Cardiac septum (tissue), 1 donor: Measurements from ENCODE around the gene BTRC. TPM values are rescaled to one million over a fixed set of nuclear protein-coding genes. Genes with fewer than 3 reads are reported as not detected.
"Not testable (repeated sequence)": the region's sequence is repeated elsewhere in the genome, so short reads cannot be mapped to it uniquely, and the experiment has no call there.

Source experiments
- DNase-seq: peaks from one replicate; pipeline ENCODE4 v3.0.0-alpha.2; 2020; ENCODE audit warnings: low spot score
- intact Hi-C: fragments of 100-400 bp; cut with DNase I; formaldehyde crosslinking; loops from one replicate; pipeline ENCODE4 v1.14.0; 2022
- total RNA-seq: library from RNA; stranded (reverse); fragmentation: NEBNext Ultra II Directional; extraction: Animal tissue kit (Norgen Biotek cat#: 25700); gene quantifications from one replicate; pipeline ENCODE4 v1.2.1, GENCODE V29; 2021
- donor health status: DM: no; HTN: no; CAD: no.

Gene BTRC
- total RNA-seq, 1 donor from 2014 or later: 34.7 TPM

DNA sequence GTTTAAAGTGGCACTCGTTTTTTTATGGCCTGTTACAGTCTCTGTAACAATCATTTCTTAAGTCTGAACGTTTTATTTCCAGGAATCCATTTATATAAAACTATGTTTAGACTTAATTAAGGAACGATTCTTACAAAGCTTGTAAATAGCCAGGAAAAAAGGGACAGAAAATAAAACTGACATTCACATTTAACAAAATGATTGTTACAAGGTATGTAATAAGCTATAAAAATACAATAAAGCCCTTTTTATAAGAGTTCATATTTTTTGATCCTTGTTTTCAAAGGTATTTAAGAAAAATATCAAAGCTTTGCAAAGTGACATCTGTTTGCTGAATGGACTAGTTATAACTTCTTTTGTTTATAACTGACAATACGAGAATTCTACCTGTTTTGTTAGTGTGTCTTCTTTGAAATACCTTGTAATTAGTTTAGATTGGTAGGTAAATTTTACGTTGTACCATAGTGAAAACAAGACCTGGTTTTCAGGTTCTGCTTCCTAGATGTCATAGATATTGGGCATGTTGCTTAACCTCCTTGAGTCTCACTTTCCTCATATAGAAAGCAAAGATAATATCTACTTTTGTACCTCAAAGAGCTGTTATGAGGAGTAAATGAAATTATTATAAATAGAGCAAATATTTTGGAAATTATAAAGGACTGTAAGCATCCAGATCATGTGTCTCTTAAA is 25.8 kb downstream of the BTRC start:
- intact Hi-C loops: no loop called here
- DNase-seq: no peak

DNA sequence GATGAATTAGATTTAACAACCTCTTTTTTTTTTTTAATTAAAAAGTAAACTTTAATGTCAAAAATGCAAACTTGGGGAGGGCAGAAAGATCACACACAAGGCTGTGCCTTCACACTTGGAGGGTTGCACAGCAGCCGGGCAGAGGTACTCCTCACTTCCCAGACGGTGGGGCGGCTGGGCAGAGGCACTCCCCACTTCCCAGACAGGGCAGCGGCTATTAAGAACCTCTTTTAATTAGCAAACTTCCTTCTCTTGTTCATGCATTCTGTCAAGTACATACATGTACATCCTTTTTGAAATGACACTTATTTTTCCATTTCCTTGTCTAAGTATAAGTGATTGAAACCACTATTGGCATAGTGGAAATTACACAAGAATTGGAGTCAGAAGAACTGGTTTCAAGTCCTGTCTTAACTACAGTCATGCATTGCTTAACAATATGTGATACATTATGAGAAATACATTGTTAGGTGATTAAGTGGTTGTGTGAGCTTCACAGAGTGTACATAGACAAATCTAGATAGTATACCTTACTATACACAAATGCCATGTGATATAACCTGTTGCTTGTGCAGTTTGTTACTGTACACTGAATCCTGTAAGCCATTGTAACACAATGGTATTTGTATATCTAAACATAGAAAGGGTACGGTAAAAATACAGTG is 26.5 kb downstream of the BTRC start:
- DNase-seq: no peak
- intact Hi-C loops: no loop called here

DNA sequence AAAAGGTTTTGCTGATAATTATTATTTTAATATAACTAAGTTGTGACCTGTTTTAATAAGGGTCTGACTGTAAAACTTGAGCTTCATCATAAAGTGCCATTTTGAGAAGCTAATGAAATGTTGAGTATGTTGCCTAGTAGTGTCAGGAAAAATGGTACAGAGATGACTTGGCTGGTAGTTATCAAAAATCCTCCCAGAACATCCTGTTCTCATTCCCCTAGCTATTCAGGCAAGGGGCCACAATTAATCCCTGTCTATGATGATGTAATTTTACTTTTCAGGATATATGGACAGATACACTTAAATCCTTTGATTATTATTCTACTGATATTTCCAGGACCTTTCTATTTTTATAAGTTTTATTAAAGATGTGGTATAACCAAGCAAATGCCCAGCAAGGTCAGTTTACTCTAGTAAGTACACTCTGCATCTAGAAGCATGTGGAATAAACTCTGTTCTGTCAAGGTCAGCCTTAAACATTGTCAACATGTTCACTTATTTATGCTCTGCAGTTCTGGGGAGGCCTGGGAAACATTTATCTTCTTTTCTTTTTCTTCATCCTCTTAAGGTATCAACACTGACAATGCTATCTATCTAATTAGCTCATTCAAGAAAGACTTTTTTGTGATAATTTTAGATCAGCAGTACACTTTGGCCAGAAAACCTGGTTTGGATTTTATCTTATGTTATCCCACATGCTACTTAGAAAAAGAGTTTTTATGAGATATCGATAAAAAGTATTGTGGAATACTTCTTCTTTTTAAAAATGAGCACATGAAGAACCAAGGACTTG is 32.1 kb downstream of the BTRC start:
- intact Hi-C loops: no loop called here
- DNase-seq: no peak

GRCh38 chr10:101386659-101387259 is 32.8 kb downstream of the BTRC start:
- no peak for DNase-seq
- intact Hi-C loops: no loop called here

DNA sequence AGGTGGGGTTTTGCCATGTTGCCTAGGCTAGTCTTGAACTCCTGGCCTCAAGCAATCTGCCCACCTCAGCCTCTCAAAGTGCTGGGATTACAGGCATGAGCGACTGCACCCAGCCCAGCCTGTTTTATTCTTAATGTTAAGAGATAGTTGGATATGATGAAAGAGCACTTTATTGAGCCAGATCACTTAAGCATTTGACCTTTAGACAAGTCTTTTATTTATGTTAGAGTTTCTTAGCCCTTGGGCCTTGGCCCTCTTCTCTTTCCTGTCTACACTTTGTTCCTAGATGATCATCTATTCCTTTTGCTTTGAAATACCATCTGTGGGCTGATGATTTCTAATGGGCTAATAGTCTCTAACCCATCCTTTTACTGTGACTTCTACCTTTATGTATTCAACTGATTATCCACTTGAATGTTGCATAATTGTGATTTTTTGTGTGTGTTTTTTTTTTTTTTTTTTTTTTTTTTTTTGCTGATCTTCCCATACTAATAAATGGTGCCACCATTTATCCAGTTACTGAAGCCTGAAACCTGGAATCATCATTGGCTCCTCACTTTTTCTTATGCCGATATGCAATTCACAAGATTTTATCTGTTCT is 34.8 kb downstream of the BTRC start:
- intact Hi-C loops: no loop called here
- DNase-seq: no peak

- DNase-seq, intact Hi-C loops: not testable (repeated sequence)
Observed at GRCh38 chr10:101389532-101389931, 35.6 kb downstream of the BTRC start.

DNA sequence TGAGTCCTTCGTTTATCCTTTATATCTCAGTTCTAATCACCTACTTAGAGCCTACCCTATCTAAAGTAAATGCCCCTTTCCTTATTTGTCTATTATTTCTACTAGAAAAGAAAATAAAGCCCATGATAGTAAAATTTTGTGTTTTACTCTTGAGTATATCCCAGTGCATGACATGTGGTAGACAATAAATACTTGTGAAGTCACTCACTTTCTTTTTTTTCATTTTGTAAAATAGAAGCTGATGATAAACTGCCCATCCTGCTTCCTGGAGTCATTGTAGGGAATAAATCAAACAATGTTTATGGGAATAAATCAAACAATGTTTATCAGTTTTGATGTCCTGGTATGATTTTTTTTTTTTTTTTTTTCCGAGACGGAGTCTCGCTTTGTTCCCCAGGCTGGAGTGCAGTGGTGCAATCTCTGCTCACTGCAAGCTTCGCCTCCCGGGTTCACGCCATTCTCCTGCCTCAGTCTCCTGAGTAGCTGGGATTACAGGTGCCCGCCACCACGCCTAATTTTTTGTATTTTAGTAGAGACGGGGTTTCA is 36.1 kb downstream of the BTRC start:
- DNase-seq: no peak
- intact Hi-C loops: no loop called here

DNA sequence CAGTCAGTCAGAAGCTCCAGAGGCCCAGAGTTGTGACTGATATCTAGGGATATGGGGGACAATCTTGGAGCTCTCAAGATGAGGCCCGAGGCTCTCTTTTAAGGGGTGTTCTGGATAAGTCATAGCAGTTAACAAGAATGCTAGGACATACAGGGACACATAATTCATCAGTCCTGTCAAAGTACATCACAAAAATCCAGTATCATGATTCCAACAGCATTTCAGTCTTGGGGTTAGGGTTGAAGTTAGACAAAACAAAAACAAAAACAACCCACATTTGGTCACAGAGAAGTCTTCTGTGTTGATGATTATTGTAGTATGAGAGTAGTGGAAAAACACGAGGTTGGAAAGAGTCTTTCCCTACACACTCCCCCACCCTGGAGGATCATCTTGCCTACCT is 39.4 kb downstream of the BTRC start:
- no peak for DNase-seq
- intact Hi-C loops: no loop called here

DNA sequence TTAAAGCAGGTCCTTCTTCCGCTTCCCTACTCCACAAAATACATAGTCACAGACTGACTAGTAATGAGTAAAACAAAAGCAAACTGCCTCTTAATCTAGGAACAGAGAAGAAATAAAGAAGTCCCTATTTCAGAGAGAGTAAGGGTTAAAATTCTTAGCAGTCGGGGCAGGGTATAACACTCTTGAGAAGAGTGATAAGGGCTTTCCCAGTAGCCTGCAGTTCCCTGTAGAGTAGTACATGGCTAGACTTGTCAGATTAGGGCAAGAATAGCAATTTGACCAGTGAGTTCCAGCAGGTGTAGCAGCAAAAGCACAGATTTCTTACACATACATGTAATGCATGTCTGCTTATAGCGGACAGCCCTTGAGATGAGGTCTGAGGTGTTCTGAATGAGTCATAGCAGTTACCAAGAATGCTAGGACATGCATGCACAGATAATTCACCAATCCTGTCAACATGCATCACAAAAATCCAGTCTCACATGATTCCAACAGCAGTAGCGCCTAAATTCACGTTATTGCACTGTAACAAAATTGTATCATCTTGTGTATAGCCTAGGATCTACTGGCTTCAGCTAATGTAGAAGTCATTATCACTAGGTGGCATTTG is 40.7 kb downstream of the BTRC start:
- intact Hi-C loops: no loop called here
- no peak for DNase-seq

- DNase-seq: no peak
Observed at GRCh38 chr10:101397140-101397539, 43.2 kb downstream of the BTRC start.

DNA sequence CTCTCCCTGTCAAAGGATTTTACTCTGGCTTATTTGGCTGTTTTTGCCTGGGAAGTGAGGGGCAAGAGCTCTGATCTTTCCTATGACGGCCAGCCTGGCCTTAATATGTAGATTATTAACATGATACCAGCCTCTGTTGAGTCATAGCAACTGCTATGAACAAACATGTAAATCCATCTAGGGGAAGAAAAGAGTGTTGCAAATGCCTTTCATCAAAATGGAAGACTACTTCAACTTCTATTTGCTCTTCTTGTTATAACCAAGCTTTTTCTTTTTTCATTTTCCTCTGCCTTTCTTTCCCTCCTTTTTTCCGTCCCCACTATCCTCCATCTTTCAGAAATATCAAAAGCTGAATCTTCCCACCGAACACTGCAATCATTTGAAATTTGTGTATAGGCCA is 46.6 kb downstream of the BTRC start:
- intact Hi-C loops: no loop called here
- DNase-seq: no peak

More at GRCh38 chr10:101397140-101397539, 43.2 kb downstream of the BTRC start:
- intact Hi-C loops: no loop called here

- intact Hi-C loops: no loop called here
- DNase-seq: no peak
Observed at GRCh38 chr10:101402711-101403110, 48.7 kb downstream of the BTRC start.

DNA sequence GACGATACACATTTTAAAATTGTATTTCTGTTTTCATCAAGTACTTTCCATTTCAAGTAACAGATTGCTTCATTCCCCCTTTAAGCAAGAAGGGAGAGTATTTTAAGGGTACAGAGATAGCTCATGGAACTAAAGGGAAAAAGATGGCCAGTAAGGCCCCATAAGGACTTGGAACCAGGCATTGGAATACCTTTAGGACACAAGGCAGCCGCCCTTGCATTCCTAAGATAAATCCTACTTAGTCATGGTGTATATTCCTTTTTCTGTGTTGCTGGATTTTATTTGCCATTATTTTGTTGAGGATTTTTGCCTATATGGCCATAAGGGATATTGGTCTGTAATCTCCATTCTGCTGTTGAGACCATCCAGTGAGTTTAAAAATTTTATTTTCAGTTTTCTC is 49.2 kb downstream of the BTRC start:
- intact Hi-C loops: no loop called here
- no peak for DNase-seq

DNA sequence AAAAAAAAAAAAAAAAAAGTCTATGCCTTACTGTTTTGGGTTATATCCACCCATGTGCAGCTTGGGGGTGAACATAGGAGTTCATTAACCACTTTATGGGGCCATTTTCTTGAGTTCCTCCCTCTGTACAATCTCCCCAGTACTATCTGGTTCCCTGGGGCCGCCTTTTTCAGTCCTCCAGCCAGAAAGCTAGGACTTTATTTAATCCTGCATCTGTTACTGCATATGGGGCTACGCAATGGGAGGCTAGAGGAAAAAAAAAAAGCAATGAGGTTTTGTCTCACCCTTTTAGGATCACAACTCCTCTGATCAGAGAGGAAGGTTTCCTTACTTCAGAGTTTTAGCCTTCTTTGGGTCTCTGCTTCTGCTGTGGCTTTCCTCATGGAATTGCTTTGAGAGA is 51.0 kb downstream of the BTRC start:
- DNase-seq: no peak
- intact Hi-C loops: no loop called here

GRCh38 chr10:101411598-101411997 is 57.6 kb downstream of the BTRC start:
- DNase-seq: no peak
- intact Hi-C loops: no loop called here

- intact Hi-C loops: no loop called here
- no peak for DNase-seq
Observed at GRCh38 chr10:101414034-101414433, 60.1 kb downstream of the BTRC start.

- DNase-seq: no peak
- intact Hi-C loops: no loop called here
Observed at GRCh38 chr10:101415884-101416283, 61.9 kb downstream of the BTRC start.

GRCh38 chr10:101421967-101422366 is 68.0 kb downstream of the BTRC start:
- intact Hi-C loops, DNase-seq: not testable (repeated sequence)

- intact Hi-C loops: no loop called here
- no peak for DNase-seq
Observed at GRCh38 chr10:101425535-101425934, 71.6 kb downstream of the BTRC start.
